IPS-NIHi11 (cell line): ENCODE measurements around the gene DNASE2.
"Not testable (repeated sequence)": the region's sequence is repeated elsewhere in the genome, so short reads cannot be mapped to it uniquely, and the experiment has no call there.

ENCODE experiments used
- DNase-seq: peaks from one replicate; pipeline ENCODE4 v3.0.0; 2012; ENCODE audit warnings: mixed read lengths, low spot score

Gene DNASE2

GRCh38 chr19:12864721-12865715, 16.2 kb downstream of the DNASE2 start:
- no peak for DNase-seq

GRCh38 chr19:12864143-12864542, 17.1 kb downstream of the DNASE2 start:
- DNase-seq: no peak

GRCh38 chr19:12859546-12859945, 21.7 kb downstream of the DNASE2 start:
- DNase-seq: no peak

GRCh38 chr19:12858041-12858928, 23.0 kb downstream of the DNASE2 start:
- DNase-seq: no peak

GRCh38 chr19:12856653-12857052, 24.6 kb downstream of the DNASE2 start:
- no peak for DNase-seq

- peak; percentile 97 for DNase-seq
Measured at GRCh38 chr19:12847159-12848139, 33.8 kb downstream of the DNASE2 start.

GRCh38 chr19:12846613-12847012, 34.6 kb downstream of the DNASE2 start:
- not testable (repeated sequence) for DNase-seq

- DNase-seq: no peak
Measured at GRCh38 chr19:12843999-12844732, 37.1 kb downstream of the DNASE2 start.

GRCh38 chr19:12843328-12843727, 37.9 kb downstream of the DNASE2 start:
- DNase-seq: no peak

- DNase-seq: no peak
Measured at GRCh38 chr19:12842511-12842910, 38.7 kb downstream of the DNASE2 start.

GRCh38 chr19:12841094-12841493, 40.2 kb downstream of the DNASE2 start:
- DNase-seq: peak; percentile 87

- peak; percentile 82 for DNase-seq
Measured at GRCh38 chr19:12840091-12841079, 40.9 kb downstream of the DNASE2 start.

GRCh38 chr19:12838886-12839756, 42.1 kb downstream of the DNASE2 start:
- no peak for DNase-seq

GRCh38 chr19:12838182-12838885, 42.9 kb downstream of the DNASE2 start, which contains the start of gene MAST1:
MAST1 (plus strand) TSS chr19:12838515; CDS start chr19:12838573, 58 bp downstream.
- DNase-seq: peak; percentile 78

GRCh38 chr19:12837225-12837624, 44.0 kb downstream of the DNASE2 start:
- no peak for DNase-seq

- DNase-seq: no peak
Measured at GRCh38 chr19:12836529-12836863, 44.8 kb downstream of the DNASE2 start.

- DNase-seq: peak; percentile 58
Measured at GRCh38 chr19:12834976-12835757, 46.1 kb downstream of the DNASE2 start.
